Measurements from ENCODE around the gene MEIOSIN.
A peak's percentile ranks its signal among the peaks of the same experiment; 100 is the strongest.

The MEIOSIN gene

DNA sequence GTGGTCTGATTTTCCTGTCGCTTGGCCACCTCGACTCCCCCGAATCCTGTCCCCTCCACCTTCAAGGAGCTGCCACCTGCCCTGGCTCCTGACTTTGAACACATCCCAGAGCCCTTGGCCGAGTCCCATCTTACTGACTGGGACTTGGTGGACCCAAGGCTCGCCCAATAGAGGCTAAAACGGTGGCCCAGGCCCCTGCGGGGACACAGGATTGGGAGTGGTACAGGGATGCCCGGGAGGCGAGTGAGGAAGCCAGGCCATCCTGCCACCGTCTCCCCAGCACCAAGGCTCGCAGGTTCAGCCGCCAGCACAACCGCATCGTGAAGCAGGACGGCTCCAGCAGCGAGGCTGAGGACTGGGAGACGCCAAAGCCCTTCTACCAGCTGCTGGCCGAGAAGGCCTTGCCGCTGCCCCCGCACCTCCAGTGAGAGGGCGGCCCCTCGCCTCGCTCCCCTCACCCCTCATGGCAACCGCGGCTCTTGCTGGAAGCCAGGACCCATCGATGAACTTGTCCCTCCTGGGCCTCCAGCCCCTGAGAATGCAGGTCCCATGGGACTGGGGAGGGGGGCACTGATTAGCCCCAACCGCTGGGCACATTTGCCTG, 30.6 kb downstream of the MEIOSIN start:
- Histone ChIP-seq H3K4ac (ENCODE audit: low read length) (peak overlapping the region; percentile 5), H3K4me2 (ENCODE audit: insufficient read depth, low read length, poor library complexity, severe bottlenecking) (peak overlapping the region; percentile 31), H3K27me3 (ENCODE audit: control insufficient read depth in 3 of 3, insufficient read depth in 3 of 3, low read depth in 1 of 3, low read length in 3 of 3) (peaks cover 0 to 3% (median 0%) of the 10 kb centered on the region in 3 experiments), H3K36me3 (replicated peaks in 1 of 2; ENCODE audit: control insufficient read depth in 2 of 2, insufficient read depth in 2 of 2, low read length in 2 of 2) (peaks cover 0 to 11% of the 10 kb centered on the region in 2 donors), H3K4me1 (ENCODE audit: control insufficient read depth in 2 of 2, insufficient read depth in 1 of 2, low read depth in 1 of 2, low read length in 2 of 2) (peaks cover 24 to 25% of the 10 kb centered on the region in 2 donors), H3K18ac (ENCODE audit: low read length) (peak overlapping the region; percentile 61), H3K14ac (ENCODE audit: low read length) (peak overlapping the region; percentile 98), H2BK12ac (ENCODE audit: low read length) (peak overlapping the region; percentile 58), H3K27ac (replicated peaks; ENCODE audit: low read length) (no peak overlapping the region), H2BK120ac (ENCODE audit: low read depth, low read length) (peak overlapping the region; percentile 28), H3K23ac (ENCODE audit: low read depth, low read length, poor library complexity) (peak overlapping the region; percentile 89), H2BK15ac (ENCODE audit: low read length) (peak overlapping the region; percentile 100), H3K4me3 (ENCODE audit: low read length in 2 of 2) (no peak overlapping the region), H2AK5ac (ENCODE audit: low read depth, low read length) (peak overlapping the region; percentile 91), H2BK5ac (ENCODE audit: low read length) (peak overlapping the region; percentile 60), H3K9ac (ENCODE audit: low read depth, low read length, poor library complexity) (peak overlapping the region; percentile 60), H4K91ac (ENCODE audit: low read depth, low read length, poor library complexity) (no peak overlapping the region), H3K9me3 (replicated peaks in 1 of 2; ENCODE audit: control insufficient read depth in 2 of 2, insufficient read depth in 1 of 2, low read depth in 1 of 2, low read length in 2 of 2) (no peaks in the 10 kb centered on the region), H4K8ac (ENCODE audit: low read depth, low read length) (peak overlapping the region; percentile 65), H3K79me1 (ENCODE audit: low read depth, low read length) (peaks cover 21% of the 10 kb centered on the region), H2AFZ (ENCODE audit: low read length) (no peak overlapping the region)
- DNase-seq (ENCODE audit: low spot score), result no peak
- no CpG with 5 or more reads among the region's 27 CpGs for WGBS, 2 donors (ENCODE audit: extremely low coverage in 2 of 2, insufficient read length in 2 of 2, insufficient replicate concordance in 1 of 2)

GRCh38 chr19:45764475-45764874, 31.2 kb downstream of the MEIOSIN start:
- Histone ChIP-seq H3K27me3 (ENCODE audit: control insufficient read depth in 3 of 3, insufficient read depth in 3 of 3, low read depth in 1 of 3, low read length in 3 of 3) (no peaks in the 10 kb centered on the region), H2BK120ac (ENCODE audit: low read depth, low read length) (no peak overlapping the region), H3K14ac (ENCODE audit: low read length) (no peak overlapping the region), H4K8ac (ENCODE audit: low read depth, low read length) (no peak overlapping the region), H3K9ac (ENCODE audit: low read depth, low read length, poor library complexity) (no peak overlapping the region), H2BK15ac (ENCODE audit: low read length) (peak overlapping the region; percentile 100), H2AK5ac (ENCODE audit: low read depth, low read length) (peak overlapping the region; percentile 91), H3K4ac (ENCODE audit: low read length) (no peak overlapping the region), H3K36me3 (replicated peaks in 1 of 2; ENCODE audit: control insufficient read depth in 2 of 2, insufficient read depth in 2 of 2, low read length in 2 of 2) (peaks cover 0 to 11% of the 10 kb centered on the region in 2 donors), H3K27ac (replicated peaks; ENCODE audit: low read length) (peak overlapping the region; percentile 47), H2BK5ac (ENCODE audit: low read length) (no peak overlapping the region), H4K91ac (ENCODE audit: low read depth, low read length, poor library complexity) (no peak overlapping the region), H3K18ac (ENCODE audit: low read length) (peak overlapping the region; percentile 91), H3K9me3 (replicated peaks in 1 of 2; ENCODE audit: control insufficient read depth in 2 of 2, insufficient read depth in 1 of 2, low read depth in 1 of 2, low read length in 2 of 2) (no peaks in the 10 kb centered on the region), H3K4me3 (ENCODE audit: low read length in 2 of 2) (no peak overlapping the region), H3K4me1 (ENCODE audit: control insufficient read depth in 2 of 2, insufficient read depth in 1 of 2, low read depth in 1 of 2, low read length in 2 of 2) (peaks cover 24 to 25% of the 10 kb centered on the region in 2 donors), H3K23ac (ENCODE audit: low read depth, low read length, poor library complexity) (peak overlapping the region; percentile 25), H2AFZ (ENCODE audit: low read length) (no peak overlapping the region), H3K79me1 (ENCODE audit: low read depth, low read length) (peaks cover 21% of the 10 kb centered on the region), H2BK12ac (ENCODE audit: low read length) (no peak overlapping the region), H3K4me2 (ENCODE audit: insufficient read depth, low read length, poor library complexity, severe bottlenecking) (no peak overlapping the region)
- DNase-seq (ENCODE audit: low spot score), result no peak
- no CpG with 5 or more reads among the region's 6 CpGs for WGBS, 2 donors (ENCODE audit: extremely low coverage in 2 of 2, insufficient read length in 2 of 2, insufficient replicate concordance in 1 of 2)

GRCh38 chr19:45764945-45765701, 31.9 kb downstream of the MEIOSIN start:
- Histone ChIP-seq H3K4me3 (ENCODE audit: low read length in 2 of 2) (no peak overlapping the region), H3K27me3 (ENCODE audit: control insufficient read depth in 3 of 3, insufficient read depth in 3 of 3, low read depth in 1 of 3, low read length in 3 of 3) (no peaks in the 10 kb centered on the region), H3K36me3 (replicated peaks in 1 of 2; ENCODE audit: control insufficient read depth in 2 of 2, insufficient read depth in 2 of 2, low read length in 2 of 2) (peaks cover 0 to 11% of the 10 kb centered on the region in 2 donors), H2BK12ac (ENCODE audit: low read length) (no peak overlapping the region), H3K27ac (replicated peaks; ENCODE audit: low read length) (no peak overlapping the region), H2BK5ac (ENCODE audit: low read length) (peak overlapping the region; percentile 71), H2BK120ac (ENCODE audit: low read depth, low read length) (no peak overlapping the region), H4K8ac (ENCODE audit: low read depth, low read length) (no peak overlapping the region), H3K4me1 (ENCODE audit: control insufficient read depth in 2 of 2, insufficient read depth in 1 of 2, low read depth in 1 of 2, low read length in 2 of 2) (peaks cover 24 to 28% of the 10 kb centered on the region in 2 donors), H3K23ac (ENCODE audit: low read depth, low read length, poor library complexity) (peak overlapping the region; percentile 73), H2AK5ac (ENCODE audit: low read depth, low read length) (peak overlapping the region; percentile 82), H2BK15ac (ENCODE audit: low read length) (peak overlapping the region; percentile 37), H2AFZ (ENCODE audit: low read length) (no peak overlapping the region), H3K9me3 (replicated peaks in 1 of 2; ENCODE audit: control insufficient read depth in 2 of 2, insufficient read depth in 1 of 2, low read depth in 1 of 2, low read length in 2 of 2) (no peaks in the 10 kb centered on the region), H3K4me2 (ENCODE audit: insufficient read depth, low read length, poor library complexity, severe bottlenecking) (peak overlapping the region; percentile 25), H3K79me1 (ENCODE audit: low read depth, low read length) (peaks cover 21% of the 10 kb centered on the region), H3K9ac (ENCODE audit: low read depth, low read length, poor library complexity) (peak overlapping the region; percentile 81), H4K91ac (ENCODE audit: low read depth, low read length, poor library complexity) (no peak overlapping the region), H3K4ac (ENCODE audit: low read length) (peak overlapping the region; percentile 37), H3K14ac (ENCODE audit: low read length) (peak overlapping the region; percentile 8), H3K18ac (ENCODE audit: low read length) (peak overlapping the region; percentile 89)
- no peak for DNase-seq (ENCODE audit: low spot score)
- WGBS, 2 donors (ENCODE audit: extremely low coverage in 2 of 2, insufficient read length in 2 of 2, insufficient replicate concordance in 1 of 2), result no CpG with 5 or more reads among the region's 21 CpGs

DNA sequence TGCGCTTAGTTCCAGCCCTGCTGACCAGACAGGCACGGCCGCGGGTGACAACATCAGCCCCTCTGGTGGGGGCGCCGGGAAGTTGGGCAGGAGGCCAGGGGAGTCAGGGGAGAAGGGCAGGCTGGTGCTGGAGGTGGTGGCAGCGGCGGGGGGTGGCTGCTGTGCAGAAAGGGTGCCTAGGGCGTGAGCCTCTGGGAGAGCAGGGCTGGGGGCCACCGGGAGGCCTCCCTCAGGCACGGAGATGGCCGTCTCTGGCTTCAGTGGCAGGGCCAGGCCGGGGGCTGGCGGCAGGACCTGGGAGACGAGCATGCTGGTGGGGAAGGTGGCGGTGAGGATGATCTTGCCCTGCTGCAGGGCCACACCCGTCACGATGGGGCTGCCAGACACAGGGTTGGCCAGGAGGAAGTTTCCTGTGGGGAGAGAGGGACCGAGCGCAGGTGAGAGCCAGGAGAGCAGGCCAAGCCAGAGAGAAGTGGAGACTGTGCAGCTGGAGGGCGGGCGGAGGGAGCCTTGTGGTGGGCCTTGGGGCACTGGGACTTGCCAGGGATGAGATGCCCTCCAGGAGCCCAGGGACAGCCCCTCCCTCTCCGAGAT, 32.6 kb downstream of the MEIOSIN start:
- Histone ChIP-seq H2AFZ (ENCODE audit: low read length) (no peak overlapping the region), H2BK12ac (ENCODE audit: low read length) (peak overlapping the region; percentile 41), H2BK15ac (ENCODE audit: low read length) (peak overlapping the region; percentile 14), H3K4me1 (ENCODE audit: control insufficient read depth in 2 of 2, insufficient read depth in 1 of 2, low read depth in 1 of 2, low read length in 2 of 2) (peaks cover 24 to 30% of the 10 kb centered on the region in 2 donors), H3K23ac (ENCODE audit: low read depth, low read length, poor library complexity) (peak overlapping the region; percentile 100), H3K4me2 (ENCODE audit: insufficient read depth, low read length, poor library complexity, severe bottlenecking) (no peak overlapping the region), H3K36me3 (replicated peaks in 1 of 2; ENCODE audit: control insufficient read depth in 2 of 2, insufficient read depth in 2 of 2, low read length in 2 of 2) (peaks cover 0 to 14% of the 10 kb centered on the region in 2 donors), H3K14ac (ENCODE audit: low read length) (peak overlapping the region; percentile 1), H3K27ac (replicated peaks; ENCODE audit: low read length) (no peak overlapping the region), H3K27me3 (ENCODE audit: control insufficient read depth in 3 of 3, insufficient read depth in 3 of 3, low read depth in 1 of 3, low read length in 3 of 3) (no peaks in the 10 kb centered on the region), H2BK120ac (ENCODE audit: low read depth, low read length) (no peak overlapping the region), H3K4me3 (ENCODE audit: low read length in 2 of 2) (no peak overlapping the region), H3K79me1 (ENCODE audit: low read depth, low read length) (peaks cover 21% of the 10 kb centered on the region), H4K8ac (ENCODE audit: low read depth, low read length) (no peak overlapping the region), H2BK5ac (ENCODE audit: low read length) (peak overlapping the region; percentile 71), H3K4ac (ENCODE audit: low read length) (no peak overlapping the region), H3K9ac (ENCODE audit: low read depth, low read length, poor library complexity) (peak overlapping the region; percentile 81), H3K9me3 (replicated peaks in 1 of 2; ENCODE audit: control insufficient read depth in 2 of 2, insufficient read depth in 1 of 2, low read depth in 1 of 2, low read length in 2 of 2) (no peaks in the 10 kb centered on the region), H2AK5ac (ENCODE audit: low read depth, low read length) (peak overlapping the region; percentile 82), H4K91ac (ENCODE audit: low read depth, low read length, poor library complexity) (peak overlapping the region; percentile 72), H3K18ac (ENCODE audit: low read length) (peak overlapping the region; percentile 52)
- no peak for DNase-seq (ENCODE audit: low spot score)
- no CpG with 5 or more reads among the region's 23 CpGs for WGBS, 2 donors (ENCODE audit: extremely low coverage in 2 of 2, insufficient read length in 2 of 2, insufficient replicate concordance in 1 of 2)
